Fibroblast of the aortic adventitia (primary cell): ENCODE measurements around the gene ZNF747. TPM values are rescaled to one million over a fixed set of nuclear protein-coding genes. Genes with fewer than 3 reads are reported as not detected.
A peak's percentile ranks its signal among the peaks of the same experiment; 100 is the strongest.

Experiments
- DNase-seq: peaks from one replicate; pipeline ENCODE4 v3.0.0-alpha.2; 2010; ENCODE audit warnings: low read depth
- H3K4me3 ChIP-seq: 2 replicates; pipeline ENCODE4 v1.5.1; 2011; ENCODE audit warnings: low read depth, mild to moderate bottlenecking, control low read depth, low read length, moderate library complexity
- total RNA-seq: library from RNA; depleted of rRNA; stranded (reverse); fragments of >200 nt; gene quantifications from 2 replicates; pipeline ENCODE4 v1.2.3, GENCODE V29; 2012; ENCODE audit warnings: low replicate concordance
- TF ChIP-seq, protein P1 (sequence below): IDR thresholded peaks from 2 replicates; pipeline ENCODE4 v1.5.1; 2011; ENCODE audit warnings: mild to moderate bottlenecking, low read length, control low read depth, inconsistent platforms; ENCODE audit not compliant: insufficient read depth

The ZNF747 gene
- total RNA-seq, 1 donor = 14.0 TPM

DNA sequence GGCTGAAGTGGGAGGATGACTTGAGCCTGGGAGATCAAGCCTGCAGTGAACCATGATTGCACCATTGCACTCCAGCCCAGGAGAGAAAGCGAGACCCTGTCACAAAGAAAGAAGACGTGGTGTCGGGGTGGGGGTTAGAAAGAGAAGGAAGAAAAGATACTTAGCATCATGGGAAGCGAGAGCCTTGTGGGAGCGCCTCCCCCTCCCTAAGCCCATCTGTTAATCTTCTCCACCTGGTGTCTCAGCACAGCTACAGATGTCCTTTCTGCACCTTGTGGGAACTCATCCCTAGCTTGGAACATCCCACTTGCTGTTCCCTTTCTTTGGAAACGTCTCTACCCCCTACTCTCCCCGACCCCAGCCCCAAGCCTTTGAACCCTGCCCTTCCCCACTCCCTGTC lies 30.9 kb upstream of the ZNF747 start:
- DNase-seq = no peak
- TF ChIP-seq, protein P1, sequence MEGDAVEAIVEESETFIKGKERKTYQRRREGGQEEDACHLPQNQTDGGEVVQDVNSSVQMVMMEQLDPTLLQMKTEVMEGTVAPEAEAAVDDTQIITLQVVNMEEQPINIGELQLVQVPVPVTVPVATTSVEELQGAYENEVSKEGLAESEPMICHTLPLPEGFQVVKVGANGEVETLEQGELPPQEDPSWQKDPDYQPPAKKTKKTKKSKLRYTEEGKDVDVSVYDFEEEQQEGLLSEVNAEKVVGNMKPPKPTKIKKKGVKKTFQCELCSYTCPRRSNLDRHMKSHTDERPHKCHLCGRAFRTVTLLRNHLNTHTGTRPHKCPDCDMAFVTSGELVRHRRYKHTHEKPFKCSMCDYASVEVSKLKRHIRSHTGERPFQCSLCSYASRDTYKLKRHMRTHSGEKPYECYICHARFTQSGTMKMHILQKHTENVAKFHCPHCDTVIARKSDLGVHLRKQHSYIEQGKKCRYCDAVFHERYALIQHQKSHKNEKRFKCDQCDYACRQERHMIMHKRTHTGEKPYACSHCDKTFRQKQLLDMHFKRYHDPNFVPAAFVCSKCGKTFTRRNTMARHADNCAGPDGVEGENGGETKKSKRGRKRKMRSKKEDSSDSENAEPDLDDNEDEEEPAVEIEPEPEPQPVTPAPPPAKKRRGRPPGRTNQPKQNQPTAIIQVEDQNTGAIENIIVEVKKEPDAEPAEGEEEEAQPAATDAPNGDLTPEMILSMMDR = no peak
- H3K4me3 ChIP-seq = no peak overlapping the region

DNA sequence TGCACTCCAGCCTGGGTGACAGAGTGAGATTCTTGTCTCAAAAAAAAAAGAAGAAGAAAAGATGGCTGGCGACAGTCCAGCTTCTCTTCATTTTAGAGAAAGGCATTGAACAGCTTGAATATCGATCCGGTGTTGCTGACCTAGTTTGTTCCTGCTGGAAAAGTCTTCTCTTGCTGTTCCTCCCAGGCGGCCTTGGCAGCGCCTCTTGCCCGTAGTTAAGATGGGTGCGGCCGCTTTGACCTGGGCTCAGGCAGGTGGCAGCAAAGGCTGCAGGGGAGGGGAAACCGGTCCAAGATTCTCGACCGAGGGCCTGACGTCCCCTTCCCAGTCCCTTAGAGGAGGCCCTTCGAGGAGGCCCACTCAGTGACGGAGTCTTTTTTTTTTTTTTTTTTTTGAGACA lies 27.4 kb upstream of the ZNF747 start:
- no peak overlapping the region for H3K4me3 ChIP-seq
- DNase-seq = no peak
- TF ChIP-seq, protein P1 = no peak

DNA sequence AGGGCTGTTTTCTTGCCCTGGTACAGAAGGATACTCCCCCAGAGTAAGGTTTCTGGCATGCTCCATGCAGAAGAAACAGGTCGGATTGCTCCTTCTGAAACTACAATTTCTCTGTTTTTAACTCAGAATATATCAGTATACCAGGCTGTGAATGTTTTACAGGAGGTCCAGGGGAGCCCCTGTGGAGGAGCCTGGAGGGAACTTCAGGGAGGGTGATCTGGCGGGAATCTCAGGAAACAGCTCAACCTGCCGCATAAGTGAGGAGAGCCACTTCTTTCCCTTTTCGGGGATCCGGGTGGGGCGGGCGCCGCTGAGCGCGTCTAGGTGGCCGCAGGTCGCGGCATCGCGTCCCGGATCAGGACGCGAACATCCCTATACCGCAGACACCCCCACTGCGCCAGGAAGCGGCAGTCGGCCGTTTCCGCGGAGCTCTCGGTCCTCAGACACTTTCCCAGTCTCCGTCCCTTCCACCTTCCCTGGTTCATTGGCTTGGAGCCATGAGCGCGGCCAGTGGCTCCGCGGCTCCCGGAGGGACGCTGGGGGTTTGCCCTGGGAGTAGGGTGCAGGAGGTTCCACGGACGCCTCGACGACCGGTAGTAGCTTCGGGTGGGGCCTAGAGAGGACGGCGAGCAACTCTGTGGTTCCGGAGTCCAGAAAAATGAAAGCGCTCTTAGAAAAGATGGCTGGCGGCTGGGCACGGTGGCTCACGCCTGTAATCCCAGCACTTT lies 26.6 kb upstream of the ZNF747 start:
- TF ChIP-seq, protein P1 = no peak
- no peak for DNase-seq
- peak overlapping the region; percentile 42 for H3K4me3 ChIP-seq

DNA sequence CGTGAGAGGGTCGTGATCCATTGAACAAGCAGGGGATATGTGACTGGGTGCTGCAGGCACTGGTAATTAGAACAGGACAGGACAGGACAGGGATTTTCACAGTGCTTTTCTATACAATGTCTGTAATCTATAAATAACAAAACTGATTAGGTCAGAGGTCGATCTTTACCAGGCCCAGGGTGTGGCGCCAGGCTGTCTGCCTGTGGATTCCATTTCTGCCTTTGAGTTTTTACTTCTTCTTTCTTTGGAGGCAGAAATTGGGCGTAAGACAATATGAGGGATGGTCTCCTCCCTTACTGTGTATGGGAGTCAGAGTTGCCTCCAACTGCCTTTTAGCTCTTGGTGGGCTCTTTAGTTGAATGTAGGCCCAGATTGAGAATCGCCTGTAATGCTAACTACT lies 25.0 kb upstream of the ZNF747 start:
- H3K4me3 ChIP-seq = no peak overlapping the region
- TF ChIP-seq, protein P1 = no peak
- DNase-seq = no peak

DNA sequence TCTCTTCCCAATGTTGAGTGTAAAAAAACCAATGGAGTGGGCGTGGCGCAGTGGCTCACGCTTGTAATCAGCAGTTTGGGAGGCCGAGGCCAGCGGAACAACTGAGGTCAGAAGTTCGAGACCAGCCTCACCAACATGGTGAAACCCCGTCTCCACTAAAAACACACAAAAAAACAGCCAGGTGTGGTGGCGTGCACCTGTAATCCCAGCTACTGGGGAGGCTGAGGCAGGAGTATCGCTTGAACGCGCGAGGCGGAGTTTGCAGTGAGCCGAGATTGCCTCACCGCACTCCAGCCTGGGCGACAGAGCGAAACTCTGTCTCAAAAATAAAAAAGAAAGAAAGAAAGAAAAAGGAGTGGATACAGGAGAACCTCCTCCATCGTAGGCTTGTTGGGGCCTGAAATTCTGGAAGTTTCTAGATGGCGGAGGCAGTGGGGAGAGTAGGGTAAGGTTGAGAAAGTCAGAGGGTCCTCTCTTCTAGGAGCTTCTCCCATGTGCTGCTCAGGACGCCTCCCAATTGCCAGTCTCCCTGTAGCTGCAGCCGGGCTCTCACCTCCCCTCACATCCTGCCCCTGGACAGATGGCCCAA lies 24.2 kb upstream of the ZNF747 start:
- H3K4me3 ChIP-seq = peak overlapping the region; percentile 55
- no peak for DNase-seq
- TF ChIP-seq, protein P1 = no peak

DNA sequence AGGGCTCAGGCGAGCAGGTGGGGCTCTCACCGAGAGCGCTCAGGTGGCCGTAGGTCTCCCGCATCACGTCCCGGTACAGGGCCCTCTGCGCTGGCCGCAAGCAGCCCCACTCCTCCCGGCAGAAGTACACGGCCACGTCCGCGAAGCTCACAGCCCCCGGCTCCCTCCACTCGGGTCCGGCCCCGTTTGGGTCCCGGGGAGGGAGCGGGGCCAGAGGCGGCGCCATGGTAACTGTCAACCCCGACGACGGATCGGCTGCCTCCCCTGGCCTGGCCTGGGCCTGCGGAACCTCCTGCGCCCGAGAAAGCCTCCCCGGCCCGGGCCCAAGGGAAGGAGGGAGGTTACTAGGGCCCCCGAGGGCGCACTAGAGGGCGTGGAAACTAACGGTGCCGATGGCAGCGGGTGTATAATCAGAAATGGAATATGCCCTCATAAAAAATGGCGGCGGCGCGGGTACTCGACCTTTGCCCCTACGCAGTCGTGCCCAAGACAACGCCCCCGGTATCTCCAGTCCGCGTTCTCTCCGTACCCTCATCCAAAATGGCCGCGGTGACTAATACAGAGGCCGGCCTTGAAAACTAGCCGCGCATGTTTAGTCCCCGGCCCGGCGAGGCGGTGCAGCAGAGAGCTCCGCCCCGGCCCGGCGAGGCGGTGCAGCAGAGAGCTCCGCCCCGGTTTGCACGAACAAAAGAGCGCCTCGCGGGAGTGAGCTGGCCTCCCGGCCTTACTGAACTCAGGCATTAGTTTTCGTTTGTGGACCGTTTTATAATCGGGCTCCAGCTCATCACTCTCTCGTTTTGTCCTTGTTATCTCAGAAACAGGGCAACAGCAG lies 23.5 kb upstream of the ZNF747 start, which contains the start of gene ZNF764:
Gene ZNF764, minus strand, starts transcription at position 418 of the 832 bp plus-strand sequence. Its CDS starts 192 bp downstream, at position 226.
- TF ChIP-seq, protein P1 = no peak
- H3K4me3 ChIP-seq = peak within 1 kb of the TSS; percentile 79
- DNase-seq = peak; percentile 98
